ENCODE measurements around the gene UNC80.

- TF ChIP-seq CTCF (IDR thresholded peaks at IDR 0.05) (no peak), CREB1 (CRISPR knock-in tag; IDR thresholded peaks at IDR 0.05) (no peak), SP1 (CRISPR knock-in tag; conservative IDR thresholded peaks at IDR 0.05) (no peak), RELA (CRISPR knock-in tag; IDR thresholded peaks at IDR 0.05; ENCODE audit: borderline replicate concordance) (no peak), ZNF512 (CRISPR knock-in tag; IDR thresholded peaks at IDR 0.05; ENCODE audit: borderline replicate concordance) (no peak), USF2 (CRISPR knock-in tag; IDR thresholded peaks at IDR 0.05) (no peak), IRF2 (CRISPR knock-in tag; IDR thresholded peaks at IDR 0.05; ENCODE audit: borderline replicate concordance, low read depth) (no peak), ZNF532 (CRISPR knock-in tag; IDR thresholded peaks at IDR 0.05; ENCODE audit: borderline replicate concordance) (no peak), ZNF423 (CRISPR knock-in tag; IDR thresholded peaks at IDR 0.05) (no peak)
- TF ChIP-seq, protein P1, sequence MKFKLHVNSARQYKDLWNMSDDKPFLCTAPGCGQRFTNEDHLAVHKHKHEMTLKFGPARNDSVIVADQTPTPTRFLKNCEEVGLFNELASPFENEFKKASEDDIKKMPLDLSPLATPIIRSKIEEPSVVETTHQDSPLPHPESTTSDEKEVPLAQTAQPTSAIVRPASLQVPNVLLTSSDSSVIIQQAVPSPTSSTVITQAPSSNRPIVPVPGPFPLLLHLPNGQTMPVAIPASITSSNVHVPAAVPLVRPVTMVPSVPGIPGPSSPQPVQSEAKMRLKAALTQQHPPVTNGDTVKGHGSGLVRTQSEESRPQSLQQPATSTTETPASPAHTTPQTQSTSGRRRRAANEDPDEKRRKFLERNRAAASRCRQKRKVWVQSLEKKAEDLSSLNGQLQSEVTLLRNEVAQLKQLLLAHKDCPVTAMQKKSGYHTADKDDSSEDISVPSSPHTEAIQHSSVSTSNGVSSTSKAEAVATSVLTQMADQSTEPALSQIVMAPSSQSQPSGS (CRISPR knock-in tag; IDR thresholded peaks at IDR 0.05; ENCODE audit: borderline replicate concordance, low read depth), result no peak
- TF ChIP-seq, protein P2, sequence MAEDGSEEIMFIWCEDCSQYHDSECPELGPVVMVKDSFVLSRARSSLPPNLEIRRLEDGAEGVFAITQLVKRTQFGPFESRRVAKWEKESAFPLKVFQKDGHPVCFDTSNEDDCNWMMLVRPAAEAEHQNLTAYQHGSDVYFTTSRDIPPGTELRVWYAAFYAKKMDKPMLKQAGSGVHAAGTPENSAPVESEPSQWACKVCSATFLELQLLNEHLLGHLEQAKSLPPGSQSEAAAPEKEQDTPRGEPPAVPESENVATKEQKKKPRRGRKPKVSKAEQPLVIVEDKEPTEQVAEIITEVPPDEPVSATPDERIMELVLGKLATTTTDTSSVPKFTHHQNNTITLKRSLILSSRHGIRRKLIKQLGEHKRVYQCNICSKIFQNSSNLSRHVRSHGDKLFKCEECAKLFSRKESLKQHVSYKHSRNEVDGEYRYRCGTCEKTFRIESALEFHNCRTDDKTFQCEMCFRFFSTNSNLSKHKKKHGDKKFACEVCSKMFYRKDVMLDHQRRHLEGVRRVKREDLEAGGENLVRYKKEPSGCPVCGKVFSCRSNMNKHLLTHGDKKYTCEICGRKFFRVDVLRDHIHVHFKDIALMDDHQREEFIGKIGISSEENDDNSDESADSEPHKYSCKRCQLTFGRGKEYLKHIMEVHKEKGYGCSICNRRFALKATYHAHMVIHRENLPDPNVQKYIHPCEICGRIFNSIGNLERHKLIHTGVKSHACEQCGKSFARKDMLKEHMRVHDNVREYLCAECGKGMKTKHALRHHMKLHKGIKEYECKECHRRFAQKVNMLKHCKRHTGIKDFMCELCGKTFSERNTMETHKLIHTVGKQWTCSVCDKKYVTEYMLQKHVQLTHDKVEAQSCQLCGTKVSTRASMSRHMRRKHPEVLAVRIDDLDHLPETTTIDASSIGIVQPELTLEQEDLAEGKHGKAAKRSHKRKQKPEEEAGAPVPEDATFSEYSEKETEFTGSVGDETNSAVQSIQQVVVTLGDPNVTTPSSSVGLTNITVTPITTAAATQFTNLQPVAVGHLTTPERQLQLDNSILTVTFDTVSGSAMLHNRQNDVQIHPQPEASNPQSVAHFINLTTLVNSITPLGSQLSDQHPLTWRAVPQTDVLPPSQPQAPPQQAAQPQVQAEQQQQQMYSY (CRISPR knock-in tag; IDR thresholded peaks at IDR 0.05), result no peak
Measured at GRCh38 chr2:209985874-209986273, 214.2 kb downstream of the UNC80 start.

Data from WTC11 (cell line).